ENCODE measurements around the gene KCNK15. TPM values are rescaled to one million over a fixed set of nuclear protein-coding genes. Genes with fewer than 3 reads are reported as not detected.

The KCNK15 gene
- total and polyA plus RNA-seq, 9 of the 15 experiments (the other 6 are each of a cell fraction or from before 2014, with no cell fraction given), result 0.03 to 0.30 (median 0.17) TPM; not detected in 5

DNA sequence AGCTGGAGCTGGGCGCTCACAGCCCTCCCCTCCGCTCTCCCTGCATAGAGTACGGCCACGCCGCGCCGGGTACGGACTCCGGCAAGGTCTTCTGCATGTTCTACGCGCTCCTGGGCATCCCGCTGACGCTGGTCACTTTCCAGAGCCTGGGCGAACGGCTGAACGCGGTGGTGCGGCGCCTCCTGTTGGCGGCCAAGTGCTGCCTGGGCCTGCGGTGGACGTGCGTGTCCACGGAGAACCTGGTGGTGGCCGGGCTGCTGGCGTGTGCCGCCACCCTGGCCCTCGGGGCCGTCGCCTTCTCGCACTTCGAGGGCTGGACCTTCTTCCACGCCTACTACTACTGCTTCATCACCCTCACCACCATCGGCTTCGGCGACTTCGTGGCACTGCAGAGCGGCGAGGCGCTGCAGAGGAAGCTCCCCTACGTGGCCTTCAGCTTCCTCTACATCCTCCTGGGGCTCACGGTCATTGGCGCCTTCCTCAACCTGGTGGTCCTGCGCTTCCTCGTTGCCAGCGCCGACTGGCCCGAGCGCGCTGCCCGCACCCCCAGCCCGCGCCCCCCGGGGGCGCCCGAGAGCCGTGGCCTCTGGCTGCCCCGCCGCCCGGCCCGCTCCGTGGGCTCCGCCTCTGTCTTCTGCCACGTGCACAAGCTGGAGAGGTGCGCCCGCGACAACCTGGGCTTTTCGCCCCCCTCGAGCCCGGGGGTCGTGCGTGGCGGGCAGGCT lies 4.6 kb downstream of the KCNK15 start (continued):
- TF ChIP-seq, protein P1, sequence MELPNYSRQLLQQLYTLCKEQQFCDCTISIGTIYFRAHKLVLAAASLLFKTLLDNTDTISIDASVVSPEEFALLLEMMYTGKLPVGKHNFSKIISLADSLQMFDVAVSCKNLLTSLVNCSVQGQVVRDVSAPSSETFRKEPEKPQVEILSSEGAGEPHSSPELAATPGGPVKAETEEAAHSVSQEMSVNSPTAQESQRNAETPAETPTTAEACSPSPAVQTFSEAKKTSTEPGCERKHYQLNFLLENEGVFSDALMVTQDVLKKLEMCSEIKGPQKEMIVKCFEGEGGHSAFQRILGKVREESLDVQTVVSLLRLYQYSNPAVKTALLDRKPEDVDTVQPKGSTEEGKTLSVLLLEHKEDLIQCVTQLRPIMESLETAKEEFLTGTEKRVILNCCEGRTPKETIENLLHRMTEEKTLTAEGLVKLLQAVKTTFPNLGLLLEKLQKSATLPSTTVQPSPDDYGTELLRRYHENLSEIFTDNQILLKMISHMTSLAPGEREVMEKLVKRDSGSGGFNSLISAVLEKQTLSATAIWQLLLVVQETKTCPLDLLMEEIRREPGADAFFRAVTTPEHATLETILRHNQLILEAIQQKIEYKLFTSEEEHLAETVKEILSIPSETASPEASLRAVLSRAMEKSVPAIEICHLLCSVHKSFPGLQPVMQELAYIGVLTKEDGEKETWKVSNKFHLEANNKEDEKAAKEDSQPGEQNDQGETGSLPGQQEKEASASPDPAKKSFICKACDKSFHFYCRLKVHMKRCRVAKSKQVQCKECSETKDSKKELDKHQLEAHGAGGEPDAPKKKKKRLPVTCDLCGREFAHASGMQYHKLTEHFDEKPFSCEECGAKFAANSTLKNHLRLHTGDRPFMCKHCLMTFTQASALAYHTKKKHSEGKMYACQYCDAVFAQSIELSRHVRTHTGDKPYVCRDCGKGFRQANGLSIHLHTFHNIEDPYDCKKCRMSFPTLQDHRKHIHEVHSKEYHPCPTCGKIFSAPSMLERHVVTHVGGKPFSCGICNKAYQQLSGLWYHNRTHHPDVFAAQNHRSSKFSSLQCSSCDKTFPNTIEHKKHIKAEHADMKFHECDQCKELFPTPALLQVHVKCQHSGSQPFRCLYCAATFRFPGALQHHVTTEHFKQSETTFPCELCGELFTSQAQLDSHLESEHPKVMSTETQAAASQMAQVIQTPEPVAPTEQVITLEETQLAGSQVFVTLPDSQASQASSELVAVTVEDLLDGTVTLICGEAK (IDR thresholded peaks at IDR 0.05), result no peak
- TF ChIP-seq, protein P1 (CRISPR knock-in tag; IDR thresholded peaks at IDR 0.05), result no peak
- TF ChIP-seq, protein P2, sequence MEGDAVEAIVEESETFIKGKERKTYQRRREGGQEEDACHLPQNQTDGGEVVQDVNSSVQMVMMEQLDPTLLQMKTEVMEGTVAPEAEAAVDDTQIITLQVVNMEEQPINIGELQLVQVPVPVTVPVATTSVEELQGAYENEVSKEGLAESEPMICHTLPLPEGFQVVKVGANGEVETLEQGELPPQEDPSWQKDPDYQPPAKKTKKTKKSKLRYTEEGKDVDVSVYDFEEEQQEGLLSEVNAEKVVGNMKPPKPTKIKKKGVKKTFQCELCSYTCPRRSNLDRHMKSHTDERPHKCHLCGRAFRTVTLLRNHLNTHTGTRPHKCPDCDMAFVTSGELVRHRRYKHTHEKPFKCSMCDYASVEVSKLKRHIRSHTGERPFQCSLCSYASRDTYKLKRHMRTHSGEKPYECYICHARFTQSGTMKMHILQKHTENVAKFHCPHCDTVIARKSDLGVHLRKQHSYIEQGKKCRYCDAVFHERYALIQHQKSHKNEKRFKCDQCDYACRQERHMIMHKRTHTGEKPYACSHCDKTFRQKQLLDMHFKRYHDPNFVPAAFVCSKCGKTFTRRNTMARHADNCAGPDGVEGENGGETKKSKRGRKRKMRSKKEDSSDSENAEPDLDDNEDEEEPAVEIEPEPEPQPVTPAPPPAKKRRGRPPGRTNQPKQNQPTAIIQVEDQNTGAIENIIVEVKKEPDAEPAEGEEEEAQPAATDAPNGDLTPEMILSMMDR (IDR thresholded peaks at IDR 0.05 in 2 of 3, conservative IDR thresholded peaks at IDR 0.05 in 1 of 3; ENCODE audit: insufficient read depth in 2 of 3, low read depth in 1 of 3, low read length in 3 of 3), result peak; percentile 31 to 60 (median 48); a peak in 5 of 6 replicates
- TF ChIP-seq ADNP (tag; IDR thresholded peaks at IDR 0.05), result no peak
- no peak for TF ChIP-seq ZNF263 (CRISPR knock-in tag; IDR thresholded peaks at IDR 0.05; ENCODE audit: borderline replicate concordance)
